Measurements from ENCODE around the gene TCF12.
"Not testable (repeated sequence)": the region's sequence is repeated elsewhere in the genome, so short reads cannot be mapped to it uniquely, and the experiment has no call there.

Gene TCF12

GRCh38 chr15:57012556-57012955 is 94.1 kb downstream of the TCF12 start:
- H3K9me3 Mint-ChIP-seq, result no peaks in the 10 kb centered on the region
- H3K27me3 Mint-ChIP-seq (ENCODE audit: low read depth), result no peaks in the 10 kb centered on the region
- no peak for DNase-seq (ENCODE audit: low spot score)
- peaks cover 8% of the 10 kb centered on the region for H3K4me1 Mint-ChIP-seq (ENCODE audit: low read depth)
- no peaks in the 10 kb centered on the region for H3K36me3 Mint-ChIP-seq (ENCODE audit: low read depth)
- H3K27ac Mint-ChIP-seq, result no peak overlapping the region
- H3K4me3 Mint-ChIP-seq, result no peak overlapping the region

- DNase-seq (ENCODE audit: low spot score); H3K4me3 Mint-ChIP-seq; H3K27me3 Mint-ChIP-seq (ENCODE audit: low read depth); H3K27ac Mint-ChIP-seq; H3K36me3 Mint-ChIP-seq (ENCODE audit: low read depth); H3K9me3 Mint-ChIP-seq: not testable (repeated sequence)
- H3K4me1 Mint-ChIP-seq (ENCODE audit: low read depth), result peaks cover 12% of the 10 kb centered on the region
These were observed 96.5 kb downstream of the TCF12 start for GRCh38 chr15:57014896-57015295.

GRCh38 chr15:57015360-57015759 is 96.9 kb downstream of the TCF12 start:
- Mint-ChIP-seq H3K4me3 (no peak overlapping the region), H3K36me3 (ENCODE audit: low read depth) (no peaks in the 10 kb centered on the region), H3K4me1 (ENCODE audit: low read depth) (peaks cover 12% of the 10 kb centered on the region), H3K27me3 (ENCODE audit: low read depth) (no peaks in the 10 kb centered on the region), H3K27ac (no peak overlapping the region), H3K9me3 (no peaks in the 10 kb centered on the region)
- DNase-seq (ENCODE audit: low spot score), result no peak

- Mint-ChIP-seq H3K27me3 (ENCODE audit: low read depth) (no peaks in the 10 kb centered on the region), H3K36me3 (ENCODE audit: low read depth) (peaks cover under 1% of the 10 kb centered on the region), H3K9me3 (peaks cover 1% of the 10 kb centered on the region), H3K4me1 (ENCODE audit: low read depth) (peaks cover 12% of the 10 kb centered on the region), H3K27ac (no peak overlapping the region), H3K4me3 (no peak overlapping the region)
- DNase-seq (ENCODE audit: low spot score), result no peak
These were observed 97.5 kb downstream of the TCF12 start for GRCh38 chr15:57015897-57016296.

- Mint-ChIP-seq H3K4me1 (ENCODE audit: low read depth) (peaks cover 8% of the 10 kb centered on the region), H3K9me3 (peaks cover 8% of the 10 kb centered on the region), H3K36me3 (ENCODE audit: low read depth) (peaks cover 2% of the 10 kb centered on the region), H3K4me3 (no peak overlapping the region), H3K27me3 (ENCODE audit: low read depth) (no peaks in the 10 kb centered on the region), H3K27ac (no peak overlapping the region)
- DNase-seq (ENCODE audit: low spot score), result no peak
These were observed 98.6 kb downstream of the TCF12 start for GRCh38 chr15:57017024-57017423.

DNA sequence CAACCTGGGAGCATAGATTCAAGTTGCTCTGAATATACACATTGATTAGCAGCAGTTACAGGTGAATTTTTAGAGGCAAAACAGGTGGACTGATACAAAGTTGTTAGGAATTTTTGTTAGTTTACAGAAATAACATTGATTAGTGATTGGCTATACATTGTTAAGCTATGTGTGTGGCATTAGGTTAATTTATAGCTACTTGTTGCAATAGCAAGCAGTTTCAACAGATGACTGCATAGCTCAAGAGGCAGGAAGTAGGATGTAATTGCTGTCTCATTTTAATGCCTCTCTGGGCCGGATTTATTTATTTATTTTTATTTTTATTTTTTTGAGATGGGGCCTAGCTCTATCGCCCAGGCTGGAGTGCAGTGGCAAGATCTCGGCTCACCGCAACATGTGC is 99.7 kb downstream of the TCF12 start:
- no peak for DNase-seq (ENCODE audit: low spot score)
- Mint-ChIP-seq H3K4me1 (ENCODE audit: low read depth) (peaks cover 15% of the 10 kb centered on the region), H3K36me3 (ENCODE audit: low read depth) (peaks cover 7% of the 10 kb centered on the region), H3K27ac (no peak overlapping the region), H3K4me3 (no peak overlapping the region), H3K27me3 (ENCODE audit: low read depth) (no peaks in the 10 kb centered on the region), H3K9me3 (peaks cover 13% of the 10 kb centered on the region)

GRCh38 chr15:57019496-57020160 is 101.2 kb downstream of the TCF12 start:
- no peak overlapping the region for H3K27ac Mint-ChIP-seq
- H3K4me3 Mint-ChIP-seq, result no peak overlapping the region
- peaks cover 15% of the 10 kb centered on the region for H3K4me1 Mint-ChIP-seq (ENCODE audit: low read depth)
- peaks cover 7% of the 10 kb centered on the region for H3K36me3 Mint-ChIP-seq (ENCODE audit: low read depth)
- no peaks in the 10 kb centered on the region for H3K27me3 Mint-ChIP-seq (ENCODE audit: low read depth)
- no peak for DNase-seq (ENCODE audit: low spot score)
- peaks cover 13% of the 10 kb centered on the region for H3K9me3 Mint-ChIP-seq

DNA sequence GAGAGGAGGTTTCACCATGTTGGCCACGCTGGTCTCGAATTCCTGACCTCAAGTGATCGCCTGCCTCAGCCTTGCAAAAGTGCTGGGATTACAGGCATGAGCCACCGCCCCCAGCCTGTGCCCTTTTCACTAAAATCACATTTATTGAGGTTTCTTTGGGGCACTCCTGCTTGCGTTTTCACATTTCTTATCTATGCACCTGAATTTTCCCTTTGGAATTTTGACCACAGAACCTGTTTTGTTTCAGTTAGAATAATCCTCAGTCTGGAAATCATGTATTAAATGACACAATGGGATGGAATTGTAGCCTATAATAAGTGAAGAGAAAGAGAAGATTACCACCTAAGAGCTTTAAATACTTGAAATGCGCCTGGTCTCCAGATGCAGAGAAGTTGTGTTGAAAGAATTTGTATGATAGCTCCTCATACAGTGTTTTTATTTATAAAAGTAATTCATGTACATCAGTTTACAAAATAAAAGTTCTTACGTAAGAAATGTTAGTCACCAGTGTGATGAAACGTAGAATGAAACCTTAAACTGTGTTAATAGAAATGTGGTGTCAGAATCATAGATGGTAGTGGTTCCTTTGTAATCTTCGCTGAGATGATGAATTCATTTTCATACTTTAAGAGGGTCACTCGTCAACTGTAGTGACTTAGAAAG is 107.0 kb downstream of the TCF12 start:
- DNase-seq (ENCODE audit: low spot score), result no peak
- Mint-ChIP-seq H3K9me3 (peaks cover 13% of the 10 kb centered on the region), H3K4me3 (no peak overlapping the region), H3K27ac (no peak overlapping the region), H3K27me3 (ENCODE audit: low read depth) (no peaks in the 10 kb centered on the region), H3K4me1 (ENCODE audit: low read depth) (peaks cover 9% of the 10 kb centered on the region), H3K36me3 (ENCODE audit: low read depth) (peaks cover 9% of the 10 kb centered on the region)

DNA sequence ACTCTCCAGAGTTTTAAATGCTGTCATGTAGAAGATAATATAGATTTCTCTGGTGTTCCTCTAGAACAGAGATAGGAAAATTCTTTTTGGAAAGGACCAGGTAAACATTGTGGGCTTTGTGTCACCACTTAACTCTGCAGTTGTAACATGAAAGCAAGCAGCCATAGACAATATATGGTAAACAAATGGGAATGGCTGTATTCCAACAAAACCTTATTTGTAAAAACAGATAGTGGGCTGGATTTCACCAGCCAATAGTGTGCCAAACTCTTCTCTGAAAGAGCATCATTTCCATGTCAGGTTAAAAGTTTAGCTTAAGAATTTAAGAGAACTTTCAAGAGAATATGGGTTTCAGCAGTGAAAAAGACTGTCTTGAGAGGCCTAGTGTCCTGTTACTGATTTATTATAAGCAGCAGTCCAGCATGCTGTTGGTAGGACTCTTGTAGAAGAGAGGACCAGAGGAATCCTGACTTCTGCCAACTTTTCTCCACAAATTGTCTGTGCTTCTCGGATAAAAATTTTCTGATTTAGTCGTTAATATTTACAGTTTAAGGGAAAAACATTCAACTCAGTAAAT is 107.7 kb downstream of the TCF12 start:
- Mint-ChIP-seq H3K4me1 (ENCODE audit: low read depth) (peaks cover 11% of the 10 kb centered on the region), H3K36me3 (ENCODE audit: low read depth) (peaks cover 7% of the 10 kb centered on the region), H3K9me3 (peaks cover 10% of the 10 kb centered on the region), H3K27me3 (ENCODE audit: low read depth) (no peaks in the 10 kb centered on the region), H3K4me3 (no peak overlapping the region), H3K27ac (no peak overlapping the region)
- DNase-seq (ENCODE audit: low spot score), result no peak

DNA sequence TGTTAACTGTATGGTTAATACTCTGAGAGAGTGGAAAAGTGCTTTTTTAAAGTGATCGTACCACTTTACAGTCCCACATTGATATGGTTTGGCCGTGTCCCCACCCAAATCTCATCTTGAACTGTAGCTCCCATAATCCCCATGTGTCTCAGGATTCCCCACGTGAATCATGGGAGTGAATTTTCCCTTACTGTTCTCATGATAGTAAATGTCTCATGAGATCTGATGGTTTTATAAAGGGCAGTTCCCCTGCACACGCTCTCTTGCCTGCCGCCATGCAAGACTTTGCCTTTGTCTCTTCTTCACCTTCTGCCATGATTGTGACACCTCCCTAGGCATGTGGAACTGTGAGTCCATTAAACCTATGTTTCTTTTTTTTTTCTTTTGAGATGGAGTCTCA is 109.2 kb downstream of the TCF12 start:
- Mint-ChIP-seq H3K27me3 (ENCODE audit: low read depth) (no peaks in the 10 kb centered on the region), H3K9me3 (peaks cover 3% of the 10 kb centered on the region), H3K36me3 (ENCODE audit: low read depth) (peaks cover 4% of the 10 kb centered on the region), H3K27ac (no peak overlapping the region), H3K4me1 (ENCODE audit: low read depth) (peaks cover 15% of the 10 kb centered on the region), H3K4me3 (no peak overlapping the region)
- DNase-seq (ENCODE audit: low spot score), result no peak

DNA sequence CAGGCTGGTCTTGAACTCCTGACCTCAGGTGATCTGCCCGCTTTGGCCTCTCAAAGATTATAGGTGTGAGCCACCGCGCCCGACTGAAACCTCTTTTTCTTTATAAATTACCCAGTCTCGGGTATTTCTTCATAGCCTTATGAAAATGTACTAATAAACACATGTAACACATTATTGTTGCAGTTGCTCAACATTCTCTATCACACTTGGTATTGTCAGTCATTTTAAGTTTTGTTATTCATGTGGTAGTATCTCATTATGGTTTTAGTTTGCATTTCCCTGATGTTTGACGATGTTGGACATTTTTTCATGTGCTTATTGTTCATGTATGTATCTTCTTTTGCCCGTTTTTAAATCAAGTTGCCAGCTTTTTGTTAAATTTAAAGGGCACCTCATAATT is 109.7 kb downstream of the TCF12 start:
- H3K27ac Mint-ChIP-seq, result no peak overlapping the region
- no peak overlapping the region for H3K4me3 Mint-ChIP-seq
- H3K27me3 Mint-ChIP-seq (ENCODE audit: low read depth), result no peaks in the 10 kb centered on the region
- peaks cover 10% of the 10 kb centered on the region for H3K4me1 Mint-ChIP-seq (ENCODE audit: low read depth)
- DNase-seq (ENCODE audit: low spot score), result no peak
- no peaks in the 10 kb centered on the region for H3K9me3 Mint-ChIP-seq
- peaks cover 2% of the 10 kb centered on the region for H3K36me3 Mint-ChIP-seq (ENCODE audit: low read depth)

GRCh38 chr15:57030011-57030410 is 111.6 kb downstream of the TCF12 start:
- no peak overlapping the region for H3K27ac Mint-ChIP-seq
- no peaks in the 10 kb centered on the region for H3K9me3 Mint-ChIP-seq
- H3K4me3 Mint-ChIP-seq, result no peak overlapping the region
- no peaks in the 10 kb centered on the region for H3K27me3 Mint-ChIP-seq (ENCODE audit: low read depth)
- peaks cover 2% of the 10 kb centered on the region for H3K36me3 Mint-ChIP-seq (ENCODE audit: low read depth)
- H3K4me1 Mint-ChIP-seq (ENCODE audit: low read depth), result peaks cover 10% of the 10 kb centered on the region
- DNase-seq (ENCODE audit: low spot score), result no peak

DNA sequence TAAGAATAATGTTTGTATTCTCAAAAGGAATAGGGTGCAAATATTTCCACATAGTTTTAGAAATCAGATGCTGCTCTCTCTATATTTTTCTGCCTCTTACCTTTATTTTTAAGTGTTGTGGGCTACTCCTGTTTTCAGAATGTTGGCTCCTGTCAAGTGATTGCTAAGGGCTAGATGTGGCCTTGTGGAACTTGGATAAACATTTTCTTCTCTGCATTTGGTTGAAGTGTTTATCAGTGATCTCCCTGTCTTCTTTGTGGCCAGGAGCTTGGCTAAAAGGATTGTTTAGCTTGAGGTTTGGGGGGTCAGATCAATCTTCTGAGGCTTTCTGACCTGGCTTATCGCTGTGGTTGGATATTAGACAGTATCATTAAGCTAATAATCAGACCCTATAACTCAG is 112.6 kb downstream of the TCF12 start:
- no peak overlapping the region for H3K4me3 Mint-ChIP-seq
- no peak overlapping the region for H3K27ac Mint-ChIP-seq

DNA sequence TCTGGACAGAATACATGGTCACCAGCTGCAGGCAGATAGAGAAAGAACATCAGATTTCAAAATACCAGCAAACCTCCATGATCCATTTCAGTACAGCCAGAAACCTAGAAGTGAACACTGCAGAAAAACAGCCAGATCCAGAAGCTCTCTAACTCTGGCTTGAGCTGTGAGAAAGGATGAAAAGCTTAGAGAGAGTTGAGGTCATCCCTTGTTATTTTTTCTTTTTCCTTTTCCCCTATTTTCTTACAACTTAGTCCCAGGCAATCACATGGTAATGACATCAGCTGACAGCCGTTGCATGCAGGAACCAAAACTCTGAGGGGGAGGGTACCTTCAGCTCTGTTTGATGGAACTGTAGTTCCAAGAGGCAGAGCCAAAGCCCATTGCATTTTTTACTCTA is 113.2 kb downstream of the TCF12 start:
- Mint-ChIP-seq H3K27ac (no peak overlapping the region), H3K4me3 (no peak overlapping the region), H3K36me3 (ENCODE audit: low read depth) (peaks cover 2% of the 10 kb centered on the region)

More for the DNA sequence above, 112.6 kb downstream of the TCF12 start:
- H3K4me1 Mint-ChIP-seq (ENCODE audit: low read depth), result peaks cover 13% of the 10 kb centered on the region
- H3K27me3 Mint-ChIP-seq (ENCODE audit: low read depth), result no peaks in the 10 kb centered on the region
- DNase-seq (ENCODE audit: low spot score), result no peak
- no peaks in the 10 kb centered on the region for H3K9me3 Mint-ChIP-seq
- peaks cover 2% of the 10 kb centered on the region for H3K36me3 Mint-ChIP-seq (ENCODE audit: low read depth)

More for the DNA sequence above, 113.2 kb downstream of the TCF12 start:
- H3K4me1 Mint-ChIP-seq (ENCODE audit: low read depth), result peaks cover 13% of the 10 kb centered on the region
- DNase-seq (ENCODE audit: low spot score), result no peak
- no peaks in the 10 kb centered on the region for H3K27me3 Mint-ChIP-seq (ENCODE audit: low read depth)
- H3K9me3 Mint-ChIP-seq, result no peaks in the 10 kb centered on the region

Measured in T-helper 2 cell treated with Interferon-gamma antibody and Interleukin-4, amounts not matched to agents 5 μg/mL and 100 μg/mL, for 36 hours (primary cell).